NCI-H524 (cell line): Measurements from ENCODE around the gene TIMM8A.

Experiments used
- DNase-seq, 2 experiments: peaks; one replicate each; lab custom pipeline; 2025; lab: John Stamatoyannopoulos, UW

TIMM8A gene

GRCh38 chrX:101348452-101349192 is at the start of gene TIMM8A:
Gene TIMM8A (minus strand): TSS chrX:101348742. CDS start chrX:101348664, 78 bp downstream.
- peak; percentile 72 to 76 for DNase-seq

- DNase-seq, result no peak
These were observed 49.2 kb upstream of the TIMM8A start for GRCh38 chrX:101397779-101398178.

- DNase-seq, result no peak
These were observed 47.2 kb upstream of the TIMM8A start for GRCh38 chrX:101395789-101396188.

- DNase-seq, result no peak
These were observed 45.8 kb upstream of the TIMM8A start for GRCh38 chrX:101394372-101394771.

- DNase-seq, result no peak
These were observed 45.2 kb upstream of the TIMM8A start for GRCh38 chrX:101393530-101394305.

- no peak for DNase-seq
These were observed 43.3 kb upstream of the TIMM8A start for GRCh38 chrX:101391831-101392230.

- peak; percentile 93 to 97 for DNase-seq
These were observed 42.4 kb upstream of the TIMM8A start, which contains the start of gene RPL36A for GRCh38 chrX:101390664-101391525. Gene RPL36A (plus strand): TSS chrX:101391011. CDS start chrX:101391044, 33 bp downstream.

- no peak for DNase-seq
These were observed 40.1 kb upstream of the TIMM8A start for GRCh38 chrX:101388604-101389003.

- DNase-seq, result no peak
These were observed 38.0 kb upstream of the TIMM8A start for GRCh38 chrX:101386542-101386885.

GRCh38 chrX:101385795-101386541 is 37.4 kb upstream of the TIMM8A start, which contains the start of gene BTK:
Gene BTK (minus strand): TSS chrX:101386191. CDS start chrX:101375284, 10,907 bp downstream.
- no peak for DNase-seq

- DNase-seq, result no peak
These were observed 36.6 kb upstream of the TIMM8A start for GRCh38 chrX:101385026-101385684.

- peak in 1 of 2 experiments; percentile 31 for DNase-seq
These were observed 35.2 kb upstream of the TIMM8A start for GRCh38 chrX:101383679-101384205.

- no peak for DNase-seq
These were observed 29.0 kb upstream of the TIMM8A start for GRCh38 chrX:101377547-101377946.

GRCh38 chrX:101370888-101371504 is 22.5 kb upstream of the TIMM8A start:
- no peak for DNase-seq

- DNase-seq, result no peak
These were observed 21.1 kb upstream of the TIMM8A start for GRCh38 chrX:101369687-101370086.

GRCh38 chrX:101368800-101369199 is 20.3 kb upstream of the TIMM8A start:
- no peak for DNase-seq

GRCh38 chrX:101365301-101365795 is 16.8 kb upstream of the TIMM8A start:
- no peak for DNase-seq

GRCh38 chrX:101362757-101363156 is 14.2 kb upstream of the TIMM8A start:
- no peak for DNase-seq

- DNase-seq, result no peak
These were observed 13.6 kb upstream of the TIMM8A start for GRCh38 chrX:101362116-101362515.

GRCh38 chrX:101360390-101360789 is 11.8 kb upstream of the TIMM8A start:
- no peak for DNase-seq
